KG1 (cell line): ENCODE data around the gene CCDC50.

Experiments used
- DNase-seq: peaks from one replicate; lab custom pipeline; 2025; lab: John Stamatoyannopoulos, UW

The CCDC50 gene

GRCh38 chr3:191380001-191380400 is 50.8 kb downstream of the CCDC50 start:
- DNase-seq, result no peak

GRCh38 chr3:191381303-191381702 is 52.1 kb downstream of the CCDC50 start:
- no peak for DNase-seq

- no peak for DNase-seq
Measured at GRCh38 chr3:191382661-191383060, 53.5 kb downstream of the CCDC50 start.

- DNase-seq, result no peak
Measured at GRCh38 chr3:191383124-191383523, 53.9 kb downstream of the CCDC50 start.

- no peak for DNase-seq
Measured at GRCh38 chr3:191385101-191385500, 55.9 kb downstream of the CCDC50 start.

- no peak for DNase-seq
Measured at GRCh38 chr3:191387441-191388077, 58.4 kb downstream of the CCDC50 start.

DNA sequence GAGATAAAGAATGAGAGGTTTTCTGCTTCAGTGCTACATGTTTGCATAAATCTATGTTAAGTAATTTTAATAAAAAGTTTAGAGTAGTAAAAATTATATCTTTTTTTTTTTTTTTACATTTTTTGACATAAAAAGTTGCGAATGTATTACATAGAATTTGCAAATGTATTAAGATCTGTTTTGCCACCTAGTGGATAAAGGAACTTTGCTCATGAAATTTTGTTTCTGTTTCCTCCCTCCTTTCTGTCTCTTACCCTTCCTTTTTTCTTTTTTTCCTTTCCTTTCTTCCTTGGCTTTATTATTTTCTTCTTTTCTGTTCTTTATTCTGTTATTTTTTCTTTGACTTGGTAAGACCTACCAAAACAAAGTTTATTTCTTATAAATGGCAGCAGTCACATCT is 59.6 kb downstream of the CCDC50 start:
- DNase-seq, result no peak

- no peak for DNase-seq
Measured at GRCh38 chr3:191390580-191390979, 61.4 kb downstream of the CCDC50 start.

DNA sequence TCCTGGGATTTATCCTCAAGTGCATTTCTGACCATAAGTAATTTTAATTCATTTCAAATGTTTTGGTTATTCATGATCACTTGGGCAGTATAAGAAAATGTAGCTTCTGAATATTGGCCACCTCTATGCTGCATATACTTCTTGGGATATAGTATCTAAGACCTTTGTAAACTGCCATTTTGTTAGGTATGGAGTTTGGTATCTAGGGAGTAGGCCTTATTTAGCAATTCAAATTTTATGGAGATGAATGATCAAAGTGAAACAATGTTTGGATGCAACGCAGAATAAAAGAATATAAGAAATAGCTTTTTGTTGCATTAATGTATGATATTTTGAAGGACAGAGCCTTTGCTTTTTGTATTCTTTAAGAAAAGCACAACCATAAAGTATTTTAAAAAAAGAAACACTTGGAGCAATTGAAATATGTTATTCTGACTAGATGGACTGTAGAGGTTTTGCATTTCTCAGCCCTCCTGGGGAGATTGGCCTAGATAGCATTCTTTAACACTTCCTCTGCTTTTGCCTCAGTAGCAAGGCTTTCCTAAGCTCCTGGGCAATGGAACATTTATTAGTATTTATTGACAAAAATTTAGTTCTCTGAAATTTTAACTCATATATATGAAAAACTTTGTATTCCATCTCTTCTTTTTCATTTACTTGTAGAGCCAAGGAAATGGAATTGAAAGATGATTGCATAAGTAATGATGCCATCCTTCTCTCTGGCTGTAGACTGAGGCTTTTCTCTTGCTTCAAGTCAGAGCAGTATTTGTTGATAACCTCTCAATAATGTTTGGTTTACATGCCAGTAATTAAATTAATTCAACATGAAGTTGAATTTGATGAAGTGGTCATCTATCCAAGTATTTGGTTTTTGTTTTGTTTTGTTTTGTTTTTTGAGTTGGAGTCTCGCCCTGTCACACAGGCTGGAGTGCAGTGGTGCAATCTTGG is 62.9 kb downstream of the CCDC50 start:
- DNase-seq, result no peak

- no peak for DNase-seq
Measured at GRCh38 chr3:191393146-191393545, 64.0 kb downstream of the CCDC50 start.

GRCh38 chr3:191397771-191398170 is 68.6 kb downstream of the CCDC50 start:
- DNase-seq, result no peak

- DNase-seq, result no peak
Measured at GRCh38 chr3:191398607-191399006, 69.4 kb downstream of the CCDC50 start.

GRCh38 chr3:191399918-191400317 is 70.7 kb downstream of the CCDC50 start:
- DNase-seq, result no peak

GRCh38 chr3:191401775-191402357 is 72.7 kb downstream of the CCDC50 start:
- DNase-seq, result no peak

GRCh38 chr3:191409791-191410359 is 80.7 kb downstream of the CCDC50 start:
- DNase-seq, result no peak

- DNase-seq, result no peak
Measured at GRCh38 chr3:191412759-191413158, 83.6 kb downstream of the CCDC50 start.

DNA sequence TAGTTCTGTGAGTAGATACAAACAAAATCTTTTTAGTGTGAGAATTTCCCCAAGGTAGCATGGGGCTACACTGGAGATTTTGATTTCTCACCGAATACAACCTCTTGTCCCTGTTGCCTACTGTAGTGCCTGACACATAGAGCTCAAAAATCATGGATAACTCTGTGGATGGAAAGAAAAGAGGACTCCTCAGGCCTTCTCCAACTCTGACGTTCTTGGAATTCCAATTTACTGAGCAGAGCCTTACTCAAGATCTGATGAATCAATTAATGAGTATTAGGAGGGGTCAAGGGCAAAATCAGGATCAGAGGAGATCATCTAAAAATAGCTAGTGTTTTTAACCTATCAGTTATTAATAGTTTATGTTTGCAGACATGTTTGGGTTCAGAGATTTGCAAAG is 85.1 kb downstream of the CCDC50 start:
- no peak for DNase-seq

DNA sequence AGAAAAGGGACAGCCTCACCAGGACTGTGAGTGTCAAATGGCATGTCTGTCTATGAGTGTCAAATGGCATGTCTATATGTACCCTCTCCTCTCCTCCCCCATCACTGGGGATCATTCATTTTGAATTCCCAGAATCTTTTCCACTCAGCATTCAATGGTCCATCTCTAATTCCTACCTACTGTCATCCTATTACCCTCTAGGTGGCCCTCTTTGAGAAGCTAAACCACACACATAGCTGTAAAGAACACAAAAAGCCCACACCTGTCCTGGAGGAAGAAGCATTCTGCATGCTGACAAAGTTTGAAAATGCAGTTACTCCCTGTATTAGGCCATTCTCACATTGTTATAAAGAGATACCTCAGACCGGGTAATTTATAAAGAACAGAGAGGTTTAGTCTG is 85.5 kb downstream of the CCDC50 start:
- DNase-seq, result no peak

GRCh38 chr3:191415566-191415965 is 86.4 kb downstream of the CCDC50 start:
- DNase-seq, result no peak

GRCh38 chr3:191417457-191417729 is 88.2 kb downstream of the CCDC50 start:
- no peak for DNase-seq

DNA sequence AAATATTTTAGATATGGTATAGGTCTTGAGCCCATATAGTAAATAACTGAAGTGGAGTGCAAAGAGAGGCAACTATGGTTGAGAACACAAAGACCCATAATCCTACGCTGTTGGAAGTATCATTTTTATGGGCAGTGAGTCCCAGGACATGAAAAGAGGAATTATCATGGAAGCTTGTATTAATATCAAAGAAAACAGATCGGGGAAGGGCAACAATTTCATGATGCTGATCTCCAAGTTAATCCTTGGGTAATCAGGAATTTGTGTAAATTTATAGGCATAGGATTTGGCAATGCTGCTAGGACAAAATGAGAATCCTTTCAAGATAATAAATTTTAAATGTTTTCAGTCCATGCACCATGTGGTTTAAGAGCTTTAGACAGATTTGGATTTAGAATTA is 91.6 kb downstream of the CCDC50 start:
- DNase-seq, result no peak

DNA sequence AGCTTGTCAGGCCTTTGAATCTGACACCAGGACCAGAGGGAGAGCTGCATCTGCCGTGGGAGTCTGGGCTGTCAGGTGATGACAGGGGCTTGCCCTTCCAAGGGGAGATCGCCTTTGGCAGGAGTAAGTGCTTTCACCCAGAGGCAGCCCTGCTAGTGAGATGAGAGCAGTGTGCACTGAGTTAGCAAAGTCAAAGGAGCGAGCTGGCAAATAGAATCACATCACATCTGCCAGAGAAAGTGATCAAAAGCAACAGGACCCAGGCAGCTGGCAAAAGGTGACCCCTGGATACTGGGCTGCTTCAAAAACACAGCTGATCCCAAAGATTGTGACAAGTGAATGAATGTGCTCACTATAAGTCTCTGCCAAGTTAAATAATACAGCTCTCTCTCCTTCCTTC is 95.7 kb downstream of the CCDC50 start:
- DNase-seq, result no peak

- no peak for DNase-seq
Measured at GRCh38 chr3:191425322-191425734, 96.1 kb downstream of the CCDC50 start.
